WTC11 (cell line): ENCODE data around the gene PITX1. TPM values are rescaled to one million over a fixed set of nuclear protein-coding genes. Genes with fewer than 3 reads are reported as not detected.
A peak's percentile ranks its signal among the peaks of the same experiment; 100 is the strongest.

Experiments used
- ATAC-seq: fragments of 200-7000 bp; cut with Tn5 transposase; 2 replicates; pipeline ENCODE4 v1.10.0; 2021; ENCODE audit warnings: mild to moderate bottlenecking, moderate library complexity
- CTCF ChIA-PET: fragments of 300-600 bp; sonication (Branson Sonifier 250); formaldehyde crosslinking; loops from one replicate; lab custom pipeline; 2021; ENCODE audit warnings: antibody characterized with exemption; lab: Charles Lee
- POLR2A ChIA-PET: fragments of 350-600 bp; sonication (Branson Sonifier 250); formaldehyde crosslinking; loops from one replicate; lab custom pipeline; 2021; ENCODE audit warnings: antibody characterized with exemption; lab: Charles Lee
- DNase-seq: peaks from one replicate; pipeline ENCODE4 v3.0.0; 2021; ENCODE audit warnings: low spot score
- H3K27ac Mint-ChIP-seq: 2 replicates; pipeline ENCODE4 v1.8.0; 2021; ENCODE audit warnings: mixed read lengths
- H3K27me3 Mint-ChIP-seq: 2 replicates; pipeline ENCODE4 v1.8.0; 2021; ENCODE audit warnings: low read depth, mild to moderate bottlenecking, moderate library complexity, mixed read lengths
- H3K36me3 Mint-ChIP-seq: 2 replicates; pipeline ENCODE4 v1.8.0; 2021; ENCODE audit warnings: mixed read lengths
- H3K4me1 Mint-ChIP-seq: 2 replicates; pipeline ENCODE4 v1.8.0; 2022; ENCODE audit warnings: mixed read lengths
- H3K4me3 Mint-ChIP-seq: 2 replicates; pipeline ENCODE4 v1.8.0; 2021; ENCODE audit warnings: mild to moderate bottlenecking, moderate library complexity, mixed read lengths
- H3K9me3 Mint-ChIP-seq: 2 replicates; pipeline ENCODE4 v1.8.0; 2021; ENCODE audit warnings: mixed read lengths
- FOXP1 ChIP-seq: sonication (generic); formaldehyde crosslinking; IDR thresholded peaks from 2 replicates; pipeline ENCODE4 v1.8.0; 2022; ENCODE audit warnings: missing genetic modification reagents, mild to moderate bottlenecking, moderate library complexity, borderline replicate concordance
- OVOL2 ChIP-seq: fragments of 250-450 bp; sonication (Bioruptor Pico); IDR thresholded peaks from 2 replicates; pipeline ENCODE4 v1.9.0; 2021; ENCODE audit warnings: mild to moderate bottlenecking, borderline replicate concordance
- SMAD4 ChIP-seq: sonication (generic); formaldehyde crosslinking; IDR thresholded peaks from 2 replicates; pipeline ENCODE4 v1.8.0; 2022; ENCODE audit warnings: mild to moderate bottlenecking, missing genetic modification reagents
- TCF7 ChIP-seq: sonication (generic); formaldehyde crosslinking; IDR thresholded peaks from 2 replicates; pipeline ENCODE4 v1.8.0; 2022; ENCODE audit warnings: mild to moderate bottlenecking, low read depth, missing genetic modification reagents, moderate library complexity
- ZNF121 ChIP-seq: sonication (generic); formaldehyde crosslinking; IDR thresholded peaks from 2 replicates; pipeline ENCODE4 v1.8.0; 2023; ENCODE audit warnings: missing genetic modification reagents
- ZNF396 ChIP-seq: fragments of 250-450 bp; sonication (Bioruptor Pico); IDR thresholded peaks from 2 replicates; pipeline ENCODE4 v1.8.0; 2021; ENCODE audit warnings: mild to moderate bottlenecking, moderate library complexity, borderline replicate concordance
- ZNF423 ChIP-seq: fragments of 250-450 bp; sonication (Bioruptor Pico); IDR thresholded peaks from 2 replicates; pipeline ENCODE4 v2.1.2; 2022; ENCODE audit warnings: mild to moderate bottlenecking, moderate library complexity
- total RNA-seq: library from RNA; stranded (reverse); gene quantifications from 3 replicates; pipeline ENCODE4 v1.2.3, GENCODE V29; 2021
- TF ChIP-seq, protein P1 (sequence below): sonication (generic); formaldehyde crosslinking; IDR thresholded peaks from 2 replicates; pipeline ENCODE4 v1.8.0; 2022; ENCODE audit warnings: mild to moderate bottlenecking, missing genetic modification reagents
- TF ChIP-seq, protein P2 (sequence below): sonication (generic); formaldehyde crosslinking; IDR thresholded peaks from 2 replicates; pipeline ENCODE4 v1.8.1; 2023; ENCODE audit warnings: mild to moderate bottlenecking, missing genetic modification reagents, moderate library complexity
- TF ChIP-seq, protein P3 (sequence below): fragments of 250-450 bp; sonication (Bioruptor Pico); IDR thresholded peaks from 2 replicates; pipeline ENCODE4 v2.1.2; 2022; ENCODE audit warnings: mild to moderate bottlenecking, moderate library complexity
- TF ChIP-seq, protein P4 (sequence below): sonication (generic); formaldehyde crosslinking; IDR thresholded peaks from 2 replicates; pipeline ENCODE4 v1.8.1; 2022; ENCODE audit warnings: mild to moderate bottlenecking, moderate library complexity, missing genetic modification reagents
- TF ChIP-seq, protein P5 (sequence below): sonication (generic); formaldehyde crosslinking; IDR thresholded peaks from 2 replicates; pipeline ENCODE4 v1.8.1; 2023; ENCODE audit warnings: mild to moderate bottlenecking, missing genetic modification reagents, moderate library complexity
- TF ChIP-seq, protein P6 (sequence below): sonication (generic); formaldehyde crosslinking; IDR thresholded peaks from 2 replicates; pipeline ENCODE4 v1.8.1; 2022; ENCODE audit warnings: low read depth, mild to moderate bottlenecking, moderate library complexity, missing genetic modification reagents, borderline replicate concordance
- TF ChIP-seq, protein P7 (sequence below): fragments of 250-450 bp; sonication (Bioruptor Pico); IDR thresholded peaks from 2 replicates; pipeline ENCODE4 v1.9.0; 2021; ENCODE audit warnings: mild to moderate bottlenecking
- TF ChIP-seq, protein P8 (sequence below): fragments of 200-600 bp; IDR thresholded peaks from 2 replicates; pipeline ENCODE4 v1.8.0; 2022; ENCODE audit warnings: antibody characterized with exemption
- TF ChIP-seq, protein P9 (sequence below): sonication (generic); formaldehyde crosslinking; IDR thresholded peaks from 2 replicates; pipeline ENCODE4 v1.8.1; 2022; ENCODE audit warnings: mild to moderate bottlenecking, missing genetic modification reagents, moderate library complexity, borderline replicate concordance

Gene PITX1
- total RNA-seq, 1 experiment from 2014 or later, result 0.13 TPM

DNA sequence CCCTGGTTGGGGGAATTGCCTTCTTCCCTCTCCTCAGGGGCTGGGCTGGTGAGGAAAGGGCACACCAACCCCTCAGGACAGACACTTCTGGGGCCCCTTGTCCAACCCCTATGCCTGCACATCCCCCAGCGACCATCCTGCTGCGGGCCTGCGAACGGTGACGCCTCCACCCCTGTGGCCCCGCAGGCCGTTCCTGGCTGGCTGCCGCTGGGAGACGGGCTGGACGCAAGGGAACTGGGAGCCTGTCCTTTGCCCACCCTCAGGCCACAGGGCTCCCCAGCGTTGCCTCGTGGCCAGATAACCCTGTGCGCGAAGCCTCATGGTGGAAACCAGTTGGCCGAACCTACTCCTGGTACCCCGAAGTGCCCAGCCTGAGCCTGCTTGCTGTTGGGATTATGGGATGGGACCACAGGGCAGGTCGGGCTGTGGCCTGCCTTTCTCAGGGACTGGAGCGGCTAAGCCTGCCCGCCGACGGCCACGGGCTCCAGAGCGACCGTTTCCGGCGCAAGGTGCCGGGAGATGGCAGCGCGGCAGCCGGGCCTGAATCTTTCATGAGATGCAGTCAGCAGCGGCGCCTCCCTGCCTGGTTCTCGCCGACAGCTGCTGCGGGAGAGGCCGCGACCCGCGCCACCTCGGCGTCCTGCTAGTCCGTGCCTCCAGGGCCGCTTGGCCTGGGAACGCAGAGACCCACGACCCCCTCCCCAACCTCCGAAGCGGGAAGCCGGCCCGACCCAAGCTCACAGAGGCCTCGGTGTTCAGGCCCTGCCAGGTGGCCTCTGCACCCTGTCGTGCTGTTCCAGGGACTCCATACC is 6.5 kb upstream of the PITX1 start (continued):
- TF ChIP-seq, protein P1, sequence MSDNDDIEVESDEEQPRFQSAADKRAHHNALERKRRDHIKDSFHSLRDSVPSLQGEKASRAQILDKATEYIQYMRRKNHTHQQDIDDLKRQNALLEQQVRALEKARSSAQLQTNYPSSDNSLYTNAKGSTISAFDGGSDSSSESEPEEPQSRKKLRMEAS, result peak; percentile 67
- no peak for TF ChIP-seq OVOL2 (CRISPR knock-in tag)
- TF ChIP-seq, protein P2, sequence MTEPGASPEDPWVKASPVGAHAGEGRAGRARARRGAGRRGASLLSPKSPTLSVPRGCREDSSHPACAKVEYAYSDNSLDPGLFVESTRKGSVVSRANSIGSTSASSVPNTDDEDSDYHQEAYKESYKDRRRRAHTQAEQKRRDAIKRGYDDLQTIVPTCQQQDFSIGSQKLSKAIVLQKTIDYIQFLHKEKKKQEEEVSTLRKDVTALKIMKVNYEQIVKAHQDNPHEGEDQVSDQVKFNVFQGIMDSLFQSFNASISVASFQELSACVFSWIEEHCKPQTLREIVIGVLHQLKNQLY (CRISPR knock-in tag), result no peak
- TF ChIP-seq TCF7 (CRISPR knock-in tag), result no peak
- TF ChIP-seq, protein P3, sequence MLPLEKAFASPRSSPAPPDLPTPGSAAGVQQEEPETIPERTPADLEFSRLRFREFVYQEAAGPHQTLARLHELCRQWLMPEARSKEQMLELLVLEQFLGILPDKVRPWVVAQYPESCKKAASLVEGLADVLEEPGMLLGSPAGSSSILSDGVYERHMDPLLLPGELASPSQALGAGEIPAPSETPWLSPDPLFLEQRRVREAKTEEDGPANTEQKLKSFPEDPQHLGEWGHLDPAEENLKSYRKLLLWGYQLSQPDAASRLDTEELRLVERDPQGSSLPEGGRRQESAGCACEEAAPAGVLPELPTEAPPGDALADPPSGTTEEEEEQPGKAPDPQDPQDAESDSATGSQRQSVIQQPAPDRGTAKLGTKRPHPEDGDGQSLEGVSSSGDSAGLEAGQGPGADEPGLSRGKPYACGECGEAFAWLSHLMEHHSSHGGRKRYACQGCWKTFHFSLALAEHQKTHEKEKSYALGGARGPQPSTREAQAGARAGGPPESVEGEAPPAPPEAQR (CRISPR knock-in tag), result no peak
- TF ChIP-seq ZNF396 (CRISPR knock-in tag), result no peak
- no peak for TF ChIP-seq SMAD4 (CRISPR knock-in tag)
- TF ChIP-seq ZNF121, result 0 out of 2 replicates have a peak, but pooled peaks have one; percentile 20

DNA sequence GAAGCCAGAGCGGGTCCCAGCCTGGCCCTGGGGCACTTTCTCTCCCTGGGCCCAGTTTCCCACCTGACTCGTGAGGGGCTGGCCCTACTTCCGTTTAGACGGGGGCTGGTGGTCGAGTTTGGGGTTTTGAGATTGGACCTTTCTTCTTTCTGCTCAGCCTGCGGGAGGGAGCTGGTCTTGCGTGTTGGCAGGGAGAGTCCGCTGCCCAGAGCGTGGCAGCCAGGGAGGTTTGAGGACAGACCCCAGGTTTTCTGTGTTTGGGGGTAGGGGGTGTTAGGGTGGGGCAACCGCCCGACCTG is 6.0 kb upstream of the PITX1 start:
- Mint-ChIP-seq H3K36me3 (no peaks in the 10 kb centered on the region), H3K4me1 (peaks cover 24% of the 10 kb centered on the region), H3K4me3 (peak overlapping the region; percentile 64), H3K9me3 (no peaks in the 10 kb centered on the region), H3K27me3 (peaks cover 98% of the 10 kb centered on the region), H3K27ac (no peak overlapping the region)
- ChIA-PET POLR2A (interaction anchor here (0.7 kb wide), 1 partner anchor 9 kb away, joined by 4 read pairs; no protein-coding TSS in a partner anchor), CTCF (interaction anchor here (1.5 to 1.8 kb wide), 2 partner anchors 140 to 151 kb away, joined by 5 to 6 read pairs; no protein-coding TSS in a partner anchor)
- ATAC-seq (peak; percentile 27), DNase-seq (peak; percentile 61)
- no peak for TF ChIP-seq FOXP1
- TF ChIP-seq, protein P4, sequence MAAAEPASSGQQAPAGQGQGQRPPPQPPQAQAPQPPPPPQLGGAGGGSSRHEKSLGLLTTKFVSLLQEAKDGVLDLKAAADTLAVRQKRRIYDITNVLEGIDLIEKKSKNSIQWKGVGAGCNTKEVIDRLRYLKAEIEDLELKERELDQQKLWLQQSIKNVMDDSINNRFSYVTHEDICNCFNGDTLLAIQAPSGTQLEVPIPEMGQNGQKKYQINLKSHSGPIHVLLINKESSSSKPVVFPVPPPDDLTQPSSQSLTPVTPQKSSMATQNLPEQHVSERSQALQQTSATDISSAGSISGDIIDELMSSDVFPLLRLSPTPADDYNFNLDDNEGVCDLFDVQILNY (CRISPR knock-in tag), result peak; percentile 12; the same call in 1 of the 2 replicates

DNA sequence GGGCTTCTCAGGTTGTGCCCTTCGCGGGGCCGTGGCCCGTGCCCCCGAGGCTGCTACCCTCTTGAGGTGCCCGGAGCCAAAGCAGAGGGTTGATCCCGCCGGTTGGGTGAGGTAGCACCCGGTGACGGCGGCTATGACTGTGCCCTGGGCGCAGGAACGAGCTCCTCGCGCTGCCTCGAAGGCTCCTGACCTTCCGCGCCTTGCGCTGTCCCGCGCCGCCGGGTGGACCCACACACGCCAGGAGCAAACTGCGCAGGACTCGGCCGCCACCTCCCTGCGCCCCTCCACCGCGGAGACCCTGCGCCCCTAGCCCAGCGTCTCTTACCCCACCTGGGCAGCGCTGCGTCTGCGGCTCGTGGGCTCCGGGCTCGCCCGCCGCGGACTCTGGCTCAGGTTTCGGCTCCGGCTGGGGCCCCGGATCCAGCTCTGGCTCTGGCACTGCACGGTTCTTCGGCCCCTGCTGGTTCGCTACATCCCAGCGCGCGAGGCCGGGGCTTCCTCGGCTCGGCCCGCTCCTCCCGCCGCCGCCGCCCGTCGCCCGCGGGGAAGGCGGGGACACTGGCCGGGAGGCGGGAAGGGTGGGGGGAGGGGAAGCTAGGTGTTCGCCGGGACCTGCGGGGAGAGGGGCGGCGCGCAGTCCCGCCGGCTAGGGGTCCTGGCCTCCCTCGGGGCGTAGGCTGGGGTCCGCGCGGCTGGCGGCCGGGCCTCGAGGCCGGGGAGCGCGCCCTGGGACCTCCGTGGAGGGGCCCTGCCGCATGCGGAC is 5.4 kb upstream of the PITX1 start:
- Mint-ChIP-seq H3K27me3 (peaks cover 98% of the 10 kb centered on the region), H3K36me3 (no peaks in the 10 kb centered on the region), H3K4me1 (peaks cover 28% of the 10 kb centered on the region), H3K27ac (no peak overlapping the region), H3K4me3 (peak overlapping the region; percentile 39), H3K9me3 (no peaks in the 10 kb centered on the region)
- no peak for DNase-seq
- ChIA-PET POLR2A (interaction anchor here (0.7 to 1.9 kb wide), 2 partner anchors 8 to 11 kb away, joined by 4 to 6 read pairs; no protein-coding TSS in a partner anchor), CTCF (interaction anchor here (1.5 to 1.8 kb wide), 2 partner anchors 140 to 152 kb away, joined by 5 to 6 read pairs; no protein-coding TSS in a partner anchor)
- ATAC-seq, result peak; percentile 6
- TF ChIP-seq ZNF423 (CRISPR knock-in tag), result 0 out of 2 replicates have a peak, but pooled peaks have one; percentile 5
- TF ChIP-seq, protein P5, sequence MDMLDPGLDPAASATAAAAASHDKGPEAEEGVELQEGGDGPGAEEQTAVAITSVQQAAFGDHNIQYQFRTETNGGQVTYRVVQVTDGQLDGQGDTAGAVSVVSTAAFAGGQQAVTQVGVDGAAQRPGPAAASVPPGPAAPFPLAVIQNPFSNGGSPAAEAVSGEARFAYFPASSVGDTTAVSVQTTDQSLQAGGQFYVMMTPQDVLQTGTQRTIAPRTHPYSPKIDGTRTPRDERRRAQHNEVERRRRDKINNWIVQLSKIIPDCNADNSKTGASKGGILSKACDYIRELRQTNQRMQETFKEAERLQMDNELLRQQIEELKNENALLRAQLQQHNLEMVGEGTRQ (CRISPR knock-in tag), result 0 out of 2 replicates have a peak, but pooled peaks have one; percentile 17
- peak; percentile 37; the same call in 1 of the 2 replicates for TF ChIP-seq FOXP1
- TF ChIP-seq, protein P6, sequence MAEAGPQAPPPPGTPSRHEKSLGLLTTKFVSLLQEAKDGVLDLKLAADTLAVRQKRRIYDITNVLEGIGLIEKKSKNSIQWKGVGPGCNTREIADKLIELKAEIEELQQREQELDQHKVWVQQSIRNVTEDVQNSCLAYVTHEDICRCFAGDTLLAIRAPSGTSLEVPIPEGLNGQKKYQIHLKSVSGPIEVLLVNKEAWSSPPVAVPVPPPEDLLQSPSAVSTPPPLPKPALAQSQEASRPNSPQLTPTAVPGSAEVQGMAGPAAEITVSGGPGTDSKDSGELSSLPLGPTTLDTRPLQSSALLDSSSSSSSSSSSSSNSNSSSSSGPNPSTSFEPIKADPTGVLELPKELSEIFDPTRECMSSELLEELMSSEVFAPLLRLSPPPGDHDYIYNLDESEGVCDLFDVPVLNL (CRISPR knock-in tag), result 0 out of 2 replicates have a peak, but pooled peaks have one; percentile 51
- TF ChIP-seq, protein P7, sequence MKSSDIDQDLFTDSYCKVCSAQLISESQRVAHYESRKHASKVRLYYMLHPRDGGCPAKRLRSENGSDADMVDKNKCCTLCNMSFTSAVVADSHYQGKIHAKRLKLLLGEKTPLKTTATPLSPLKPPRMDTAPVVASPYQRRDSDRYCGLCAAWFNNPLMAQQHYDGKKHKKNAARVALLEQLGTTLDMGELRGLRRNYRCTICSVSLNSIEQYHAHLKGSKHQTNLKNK (CRISPR knock-in tag), result no peak
- TF ChIP-seq, protein P8, sequence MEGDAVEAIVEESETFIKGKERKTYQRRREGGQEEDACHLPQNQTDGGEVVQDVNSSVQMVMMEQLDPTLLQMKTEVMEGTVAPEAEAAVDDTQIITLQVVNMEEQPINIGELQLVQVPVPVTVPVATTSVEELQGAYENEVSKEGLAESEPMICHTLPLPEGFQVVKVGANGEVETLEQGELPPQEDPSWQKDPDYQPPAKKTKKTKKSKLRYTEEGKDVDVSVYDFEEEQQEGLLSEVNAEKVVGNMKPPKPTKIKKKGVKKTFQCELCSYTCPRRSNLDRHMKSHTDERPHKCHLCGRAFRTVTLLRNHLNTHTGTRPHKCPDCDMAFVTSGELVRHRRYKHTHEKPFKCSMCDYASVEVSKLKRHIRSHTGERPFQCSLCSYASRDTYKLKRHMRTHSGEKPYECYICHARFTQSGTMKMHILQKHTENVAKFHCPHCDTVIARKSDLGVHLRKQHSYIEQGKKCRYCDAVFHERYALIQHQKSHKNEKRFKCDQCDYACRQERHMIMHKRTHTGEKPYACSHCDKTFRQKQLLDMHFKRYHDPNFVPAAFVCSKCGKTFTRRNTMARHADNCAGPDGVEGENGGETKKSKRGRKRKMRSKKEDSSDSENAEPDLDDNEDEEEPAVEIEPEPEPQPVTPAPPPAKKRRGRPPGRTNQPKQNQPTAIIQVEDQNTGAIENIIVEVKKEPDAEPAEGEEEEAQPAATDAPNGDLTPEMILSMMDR, result no peak
- TF ChIP-seq, protein P9, sequence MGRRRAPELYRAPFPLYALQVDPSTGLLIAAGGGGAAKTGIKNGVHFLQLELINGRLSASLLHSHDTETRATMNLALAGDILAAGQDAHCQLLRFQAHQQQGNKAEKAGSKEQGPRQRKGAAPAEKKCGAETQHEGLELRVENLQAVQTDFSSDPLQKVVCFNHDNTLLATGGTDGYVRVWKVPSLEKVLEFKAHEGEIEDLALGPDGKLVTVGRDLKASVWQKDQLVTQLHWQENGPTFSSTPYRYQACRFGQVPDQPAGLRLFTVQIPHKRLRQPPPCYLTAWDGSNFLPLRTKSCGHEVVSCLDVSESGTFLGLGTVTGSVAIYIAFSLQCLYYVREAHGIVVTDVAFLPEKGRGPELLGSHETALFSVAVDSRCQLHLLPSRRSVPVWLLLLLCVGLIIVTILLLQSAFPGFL, result no peak
